ENCODE results near the gene KARS1. TPM values are rescaled to one million over a fixed set of nuclear protein-coding genes. Genes with fewer than 3 reads are reported as not detected.
"Not testable (repeated sequence)": the region's sequence is repeated elsewhere in the genome, so short reads cannot be mapped to it uniquely, and the experiment has no call there.

KARS1 gene
- total RNA-seq, 1 experiment from 2014 or later = 172 TPM

- no peak for DNase-seq (ENCODE audit: extremely low read depth, low read depth)
These were observed 19.6 kb downstream of the KARS1 start for GRCh38 chr16:75627851-75628250.

GRCh38 chr16:75626806-75627205, 20.7 kb downstream of the KARS1 start:
- no peak for DNase-seq (ENCODE audit: extremely low read depth, low read depth)

GRCh38 chr16:75624921-75625334, 22.5 kb downstream of the KARS1 start:
- no peak for DNase-seq (ENCODE audit: extremely low read depth, low read depth)

- peak; percentile 93 for DNase-seq (ENCODE audit: extremely low read depth, low read depth)
These were observed 24.5 kb downstream of the KARS1 start, which contains the start of gene ADAT1 for GRCh38 chr16:75622761-75623605. TSS of gene ADAT1 (minus strand) at chr16:75623281. CDS start at chr16:75620799, 2,482 bp downstream.

GRCh38 chr16:75621170-75621477, 26.3 kb downstream of the KARS1 start:
- DNase-seq (ENCODE audit: extremely low read depth, low read depth) = peak; percentile 25

- DNase-seq (ENCODE audit: extremely low read depth, low read depth) = no peak
These were observed 26.9 kb downstream of the KARS1 start for GRCh38 chr16:75620326-75621169.

- DNase-seq (ENCODE audit: extremely low read depth, low read depth) = no peak
These were observed 28.7 kb downstream of the KARS1 start for GRCh38 chr16:75618780-75619179.

- no peak for DNase-seq (ENCODE audit: extremely low read depth, low read depth)
These were observed 30.3 kb downstream of the KARS1 start for GRCh38 chr16:75617121-75617520.

- no peak for DNase-seq (ENCODE audit: extremely low read depth, low read depth)
These were observed 30.9 kb downstream of the KARS1 start for GRCh38 chr16:75616521-75617010.

- DNase-seq (ENCODE audit: extremely low read depth, low read depth) = no peak
These were observed 31.8 kb downstream of the KARS1 start for GRCh38 chr16:75615619-75616018.

- DNase-seq (ENCODE audit: extremely low read depth, low read depth) = no peak
These were observed 33.2 kb downstream of the KARS1 start for GRCh38 chr16:75614066-75614897.

- no peak for DNase-seq (ENCODE audit: extremely low read depth, low read depth)
These were observed 41.0 kb downstream of the KARS1 start for GRCh38 chr16:75606507-75606906.

- no peak for DNase-seq (ENCODE audit: extremely low read depth, low read depth)
These were observed 44.2 kb downstream of the KARS1 start for GRCh38 chr16:75603241-75603640.

GRCh38 chr16:75599452-75600277, 47.8 kb downstream of the KARS1 start:
- DNase-seq (ENCODE audit: extremely low read depth, low read depth) = no peak

- DNase-seq (ENCODE audit: extremely low read depth, low read depth) = no peak
These were observed 53.3 kb downstream of the KARS1 start for GRCh38 chr16:75593825-75594820.

- DNase-seq (ENCODE audit: extremely low read depth, low read depth) = no peak
These were observed 54.2 kb downstream of the KARS1 start for GRCh38 chr16:75593308-75593707.

- DNase-seq (ENCODE audit: extremely low read depth, low read depth) = not testable (repeated sequence)
These were observed 55.5 kb downstream of the KARS1 start for GRCh38 chr16:75591927-75592326.
